ENCODE measurements around the gene CDC25C. TPM values are rescaled to one million over a fixed set of nuclear protein-coding genes. Genes with fewer than 3 reads are reported as not detected.

Gene CDC25C
- total RNA-seq (2.7 and 16.2 TPM in 2 replicates), polyA plus RNA-seq (5.0 and 18.8 TPM in 2 replicates)

DNA sequence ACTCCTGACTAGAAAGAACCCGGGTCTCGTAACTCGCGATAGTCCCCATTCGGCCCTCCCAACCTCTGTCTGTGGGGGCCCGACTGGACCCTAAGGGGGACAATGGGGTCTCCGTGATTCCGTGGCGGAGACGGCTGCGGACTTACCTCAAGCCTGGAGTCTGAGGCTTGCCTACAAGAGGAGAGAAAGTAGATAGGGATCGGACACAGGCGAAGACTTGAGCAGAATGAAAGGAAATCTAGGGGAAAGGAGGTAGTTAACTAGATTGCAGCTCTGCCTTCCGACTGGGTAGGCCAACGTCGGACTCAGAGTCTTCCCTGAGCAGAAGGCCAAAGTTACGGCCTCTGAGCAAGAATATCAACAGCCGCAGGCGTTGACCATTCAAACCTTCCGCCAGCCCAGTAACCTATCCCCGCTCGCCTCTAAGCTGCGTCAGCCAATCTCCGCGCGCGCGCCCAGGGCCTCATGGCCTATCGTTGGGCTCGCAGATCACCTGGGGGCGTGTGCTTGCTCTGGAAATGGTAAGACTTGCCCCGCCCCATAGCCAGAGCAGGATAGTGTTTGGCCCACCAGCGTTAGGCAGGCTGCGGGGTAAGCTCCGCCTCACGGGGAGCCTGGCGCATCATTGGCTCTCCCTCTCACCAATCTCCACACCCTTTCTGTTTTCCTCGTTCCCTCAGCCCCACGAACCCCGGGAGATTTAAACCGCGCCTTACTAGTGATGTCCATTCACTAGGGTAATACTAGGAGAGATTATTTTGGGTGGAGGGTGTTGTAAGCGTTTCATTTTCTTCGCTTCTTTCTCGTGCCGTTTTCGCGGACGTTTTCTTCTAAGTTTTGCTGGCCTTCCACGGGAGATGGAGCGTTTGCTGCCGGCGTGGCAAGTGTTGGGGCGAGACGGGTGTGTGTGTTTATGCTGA lies at the start of gene CDC25C:
CDC25C (minus strand) TSS at position 356 of the 920 bp plus-strand sequence. CDS start 624 bp downstream, outside the sequence.
- Histone ChIP-seq H3K9me3 (ENCODE audit: low read depth) (no peaks in the 10 kb centered on the region), H3K36me3 (no peaks in the 10 kb centered on the region), H3K27me3 (no peaks in the 10 kb centered on the region), H3K4me1 (ENCODE audit: low read depth) (peaks cover under 1% of the 10 kb centered on the region), H3K27ac (peak within 1 kb of the TSS; percentile 69), H3K4me3 (peak within 1 kb of the TSS; percentile 53)
- TF ChIP-seq, protein P1, sequence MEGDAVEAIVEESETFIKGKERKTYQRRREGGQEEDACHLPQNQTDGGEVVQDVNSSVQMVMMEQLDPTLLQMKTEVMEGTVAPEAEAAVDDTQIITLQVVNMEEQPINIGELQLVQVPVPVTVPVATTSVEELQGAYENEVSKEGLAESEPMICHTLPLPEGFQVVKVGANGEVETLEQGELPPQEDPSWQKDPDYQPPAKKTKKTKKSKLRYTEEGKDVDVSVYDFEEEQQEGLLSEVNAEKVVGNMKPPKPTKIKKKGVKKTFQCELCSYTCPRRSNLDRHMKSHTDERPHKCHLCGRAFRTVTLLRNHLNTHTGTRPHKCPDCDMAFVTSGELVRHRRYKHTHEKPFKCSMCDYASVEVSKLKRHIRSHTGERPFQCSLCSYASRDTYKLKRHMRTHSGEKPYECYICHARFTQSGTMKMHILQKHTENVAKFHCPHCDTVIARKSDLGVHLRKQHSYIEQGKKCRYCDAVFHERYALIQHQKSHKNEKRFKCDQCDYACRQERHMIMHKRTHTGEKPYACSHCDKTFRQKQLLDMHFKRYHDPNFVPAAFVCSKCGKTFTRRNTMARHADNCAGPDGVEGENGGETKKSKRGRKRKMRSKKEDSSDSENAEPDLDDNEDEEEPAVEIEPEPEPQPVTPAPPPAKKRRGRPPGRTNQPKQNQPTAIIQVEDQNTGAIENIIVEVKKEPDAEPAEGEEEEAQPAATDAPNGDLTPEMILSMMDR (IDR thresholded peaks at IDR 0.05; ENCODE audit: low read depth, low read length), result no peak
- DNase-seq (ENCODE audit: low read depth in 1 of 2, low spot score in 1 of 2), result peak; percentile 100

DNA sequence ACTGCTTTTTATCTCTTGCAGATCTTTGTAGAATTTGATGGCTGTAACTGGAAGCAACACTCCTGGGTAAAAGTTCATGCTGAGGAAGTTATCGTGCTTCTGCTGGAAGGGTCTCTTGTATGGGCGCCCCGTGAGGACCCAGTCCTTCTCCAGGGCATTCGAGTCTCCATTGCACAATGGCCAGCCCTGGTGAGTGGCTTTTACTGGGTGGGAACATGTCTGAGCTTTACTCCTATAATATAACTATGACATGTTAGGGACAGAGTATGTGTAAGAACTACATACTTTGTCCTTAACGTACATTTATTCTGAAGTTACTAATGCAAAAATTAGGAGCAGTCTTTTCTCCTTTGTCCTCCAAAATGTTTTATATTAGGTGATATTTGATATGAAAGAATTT lies 41.0 kb upstream of the CDC25C start:
- H3K4me3 ChIP-seq, result no peak overlapping the region
- DNase-seq (ENCODE audit: low read depth in 1 of 2, low spot score in 1 of 2), result no peak
- no peaks in the 10 kb centered on the region for H3K9me3 ChIP-seq (ENCODE audit: low read depth)
- no peaks in the 10 kb centered on the region for H3K27me3 ChIP-seq
- H3K4me1 ChIP-seq (ENCODE audit: low read depth), result no peaks in the 10 kb centered on the region
- no peak overlapping the region for H3K27ac ChIP-seq
- peaks cover 37% of the 10 kb centered on the region for H3K36me3 ChIP-seq
- TF ChIP-seq, protein P1 (IDR thresholded peaks at IDR 0.05; ENCODE audit: low read depth, low read length), result no peak

DNA sequence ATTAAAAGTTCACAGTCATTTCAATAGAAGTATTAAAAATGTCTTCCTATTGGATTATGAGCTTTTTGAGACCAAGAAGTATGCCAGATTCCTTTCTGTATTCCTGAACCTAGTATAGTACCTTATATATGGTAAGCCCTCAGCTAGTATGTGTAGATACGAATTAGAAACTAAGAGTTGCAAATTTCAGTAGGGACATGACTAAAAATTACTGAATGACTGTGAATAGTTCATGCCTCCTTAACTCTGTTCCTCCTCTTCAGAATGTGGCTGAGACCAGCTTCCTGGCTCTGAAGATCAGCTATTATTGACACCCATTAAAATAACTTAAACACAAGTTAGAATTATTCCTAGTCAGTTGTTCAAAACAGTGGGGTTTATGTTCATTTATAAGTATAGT lies 40.6 kb upstream of the CDC25C start:
- H3K27me3 ChIP-seq, result no peaks in the 10 kb centered on the region
- TF ChIP-seq, protein P1 (IDR thresholded peaks at IDR 0.05; ENCODE audit: low read depth, low read length), result no peak
- DNase-seq (ENCODE audit: low read depth in 1 of 2, low spot score in 1 of 2), result no peak
- H3K36me3 ChIP-seq, result peaks cover 33% of the 10 kb centered on the region
- no peak overlapping the region for H3K27ac ChIP-seq
- no peak overlapping the region for H3K4me3 ChIP-seq
- peaks cover 2% of the 10 kb centered on the region for H3K4me1 ChIP-seq (ENCODE audit: low read depth)
- H3K9me3 ChIP-seq (ENCODE audit: low read depth), result no peaks in the 10 kb centered on the region

DNA sequence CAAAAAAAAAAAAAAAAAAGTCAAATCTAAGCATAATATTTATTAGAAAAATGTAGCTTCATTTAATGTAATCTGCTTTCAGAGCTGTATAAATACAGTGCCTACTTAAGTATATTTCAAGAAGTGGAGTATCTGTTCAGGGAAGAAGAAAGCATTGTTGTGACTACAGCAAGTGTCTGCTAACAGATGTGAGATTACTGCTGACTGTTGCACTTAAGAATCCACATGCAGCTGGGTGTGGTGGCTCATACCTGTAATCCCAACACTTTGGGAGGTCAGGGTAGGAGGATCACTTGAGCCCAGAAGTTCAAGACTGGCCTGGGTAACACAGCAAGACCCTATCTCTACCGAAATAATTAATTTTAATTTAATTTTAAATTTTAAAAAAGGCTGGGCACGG lies 39.9 kb upstream of the CDC25C start:
- Histone ChIP-seq H3K9me3 (ENCODE audit: low read depth) (no peaks in the 10 kb centered on the region), H3K36me3 (peaks cover 28% of the 10 kb centered on the region), H3K4me3 (no peak overlapping the region), H3K4me1 (ENCODE audit: low read depth) (peaks cover 10% of the 10 kb centered on the region), H3K27ac (no peak overlapping the region), H3K27me3 (no peaks in the 10 kb centered on the region)
- no peak for DNase-seq (ENCODE audit: low read depth in 1 of 2, low spot score in 1 of 2)
- TF ChIP-seq, protein P1 (IDR thresholded peaks at IDR 0.05; ENCODE audit: low read depth, low read length), result no peak

DNA sequence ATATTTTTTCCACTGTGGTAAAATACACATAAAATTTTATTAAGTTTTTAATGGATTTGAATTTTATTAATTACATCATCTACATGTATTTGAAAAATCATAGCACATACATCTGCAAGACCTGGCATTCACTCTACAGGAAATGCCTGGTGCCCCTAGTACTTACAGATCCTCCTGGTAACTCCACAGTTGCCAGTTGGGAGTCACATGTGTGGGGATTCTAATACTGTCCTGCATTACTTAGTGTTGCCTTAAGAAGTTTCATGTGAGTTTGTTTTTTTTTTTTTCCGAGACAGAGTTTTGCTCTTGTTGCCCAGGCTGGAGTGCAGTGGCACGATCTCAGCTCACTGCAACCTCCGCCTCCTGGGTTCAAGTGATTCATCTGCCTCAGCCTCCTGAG lies 38.9 kb upstream of the CDC25C start:
- peaks cover 14% of the 10 kb centered on the region for H3K4me1 ChIP-seq (ENCODE audit: low read depth)
- H3K27ac ChIP-seq, result no peak overlapping the region
- H3K27me3 ChIP-seq, result no peaks in the 10 kb centered on the region
- H3K36me3 ChIP-seq, result peaks cover 19% of the 10 kb centered on the region
- TF ChIP-seq, protein P1 (IDR thresholded peaks at IDR 0.05; ENCODE audit: low read depth, low read length), result no peak
- DNase-seq (ENCODE audit: low read depth in 1 of 2, low spot score in 1 of 2), result no peak
- no peaks in the 10 kb centered on the region for H3K9me3 ChIP-seq (ENCODE audit: low read depth)
- H3K4me3 ChIP-seq, result no peak overlapping the region
